K562 (cell line): ENCODE results near the gene CTRL. TPM values are rescaled to one million over a fixed set of nuclear protein-coding genes. Genes with fewer than 3 reads are reported as not detected.

Source experiments
- CREB3L1 ChIP-seq: fragments of 450-650 bp; IDR thresholded peaks from 2 replicates; pipeline ENCODE4 v1.6.1; 2014; ENCODE audit warnings: low read depth, mild to moderate bottlenecking, moderate library complexity, borderline replicate concordance
- EP300 ChIP-seq: IDR thresholded peaks from 2 replicates; pipeline ENCODE4 v1.6.1; 2012; ENCODE audit warnings: low read length, improper control_type of control experiment
- ETV1 ChIP-seq: fragments of 450-650 bp; conservative IDR thresholded peaks from 2 replicates; pipeline ENCODE4 v1.6.1; 2016; ENCODE audit warnings: missing genetic modification characterization, control low read depth, low read depth, missing compliant biosample characterization
- FOXM1 ChIP-seq, 2 experiments: fragments of 450-650 bp in 1 of 2; sonication (generic) in 1 of 2; formaldehyde crosslinking in 1 of 2; IDR thresholded peaks; 2 replicates each; pipeline versions ENCODE4 v1.6.1 to v1.9.0; 2017 to 2022; ENCODE audit warnings: low read depth in 2 of 2, mild to moderate bottlenecking in 2 of 2, missing genetic modification reagents in 1 of 2, moderate library complexity in 1 of 2
- FOXP1 ChIP-seq: sonication (generic); formaldehyde crosslinking; IDR thresholded peaks from 2 replicates; pipeline ENCODE4 v1.8.0; 2022; ENCODE audit warnings: mild to moderate bottlenecking, missing genetic modification reagents
- GABPB1 ChIP-seq: sonication (generic); formaldehyde crosslinking; IDR thresholded peaks from 2 replicates; pipeline ENCODE4 v1.8.0; 2022; ENCODE audit warnings: mild to moderate bottlenecking, missing genetic modification reagents
- HCFC1 ChIP-seq: IDR thresholded peaks from 2 replicates; pipeline ENCODE4 v1.6.1; 2012; ENCODE audit warnings: low read depth, low read length, improper control_type of control experiment
- JUN ChIP-seq, 2 experiments: sonication (generic) in 1 of 2; formaldehyde crosslinking in 1 of 2; IDR thresholded peaks; 2 replicates each; pipeline versions ENCODE4 v1.6.1 to v1.8.0; 2012 to 2022; ENCODE audit warnings: borderline replicate concordance in 2 of 2, mild to moderate bottlenecking in 2 of 2, improper control_type of control experiment in 1 of 2, low read depth in 1 of 2, low read length in 1 of 2, missing genetic modification reagents in 1 of 2
- KDM5B ChIP-seq: fragments of 200-600 bp; sonication (generic); IDR thresholded peaks from 2 replicates; pipeline ENCODE4 v1.6.1; 2012; ENCODE audit warnings: low read depth, mild to moderate bottlenecking, moderate library complexity, low read length, control low read depth, inconsistent platforms; ENCODE audit not compliant: insufficient replicate concordance
- PCBP1 ChIP-seq: fragments of 200-400 bp; formaldehyde crosslinking; IDR thresholded peaks from 2 replicates; pipeline ENCODE4 v1.6.1; 2018; ENCODE audit warnings: mild to moderate bottlenecking, low read depth, low read length; ENCODE audit not compliant: poor library complexity, severe bottlenecking
- PRDM10 ChIP-seq: fragments of 450-650 bp; IDR thresholded peaks from 2 replicates; pipeline ENCODE4 v1.6.1; 2018; ENCODE audit not compliant: partially characterized antibody
- SIN3A ChIP-seq, 2 experiments: fragments of 150-350 bp in 1 of 2; IDR thresholded peaks; 2 replicates each; pipeline ENCODE4 v1.6.1; 2011 to 2016; ENCODE audit warnings: borderline replicate concordance in 2 of 2, low read depth in 2 of 2, low read length in 2 of 2, mild to moderate bottlenecking in 2 of 2, moderate library complexity in 2 of 2; ENCODE audit not compliant: control insufficient read depth in 1 of 2
- SP1 ChIP-seq: sonication (generic); formaldehyde crosslinking; IDR thresholded peaks from 2 replicates; pipeline ENCODE4 v1.8.1; 2022; ENCODE audit warnings: mild to moderate bottlenecking, missing genetic modification reagents
- SP2 ChIP-seq: IDR thresholded peaks from 2 replicates; pipeline ENCODE4 v1.6.1; 2011; ENCODE audit warnings: mild to moderate bottlenecking, low read depth, low read length, moderate library complexity; ENCODE audit not compliant: poor library complexity, severe bottlenecking; ENCODE audit errors: extremely low read depth
- TRIM28 ChIP-seq: fragments of 450-650 bp; IDR thresholded peaks from 2 replicates; pipeline ENCODE4 v1.6.1; 2017
- USF1 ChIP-seq: sonication (generic); formaldehyde crosslinking; IDR thresholded peaks from 2 replicates; pipeline ENCODE4 v1.9.0; 2022; ENCODE audit warnings: mild to moderate bottlenecking, missing genetic modification reagents
- ZNF133 ChIP-seq: fragments of 250-450 bp; sonication (Bioruptor Pico); IDR thresholded peaks from 2 replicates; pipeline ENCODE4 v1.4.0; 2020; ENCODE audit warnings: mild to moderate bottlenecking
- ZNF165 ChIP-seq: fragments of 250-450 bp; sonication (Bioruptor Pico); IDR thresholded peaks from 2 replicates; pipeline ENCODE4 v1.4.0; 2020; ENCODE audit warnings: borderline replicate concordance
- ZNF175 ChIP-seq: fragments of 200-800 bp; sonication (Bioruptor generic); IDR thresholded peaks from 2 replicates; pipeline ENCODE4 v1.6.1; 2016; ENCODE audit warnings: low read depth, mild to moderate bottlenecking, missing genetic modification characterization, missing compliant biosample characterization
- polyA plus RNA-seq, 8 experiments: library from polyadenylated mRNA; depleted of rRNA in 4 of 8; stranded (reverse) in 5 of 8; unstranded in 3 of 8; fragments of >200 nt; fragmentation: Nextera tagmentation in 2 of 8; fragmentation: Illumina TruSeq in 1 of 8; extraction: Ambion mirVana in 2 of 8; extraction: Trizol in 1 of 8; gene quantifications; 2 replicates each; pipeline versions ENCODE4 v1.2.1 to v1.2.3, GENCODE V29; 2011 to 2014; ENCODE audit warnings: inconsistent platforms in 1 of 8, missing spikeins in 1 of 8
- total RNA-seq, 7 experiments: library from RNA; depleted of rRNA in 6 of 7; stranded (reverse); fragments of >200 nt in 6 of 7; fragmentation: Illumina TruSeq in 2 of 7; extraction: Trizol in 2 of 7; gene quantifications; 2 replicates each; pipeline versions ENCODE4 v1.2.1 to v1.2.3, GENCODE V29; 2011 to 2021; ENCODE audit warnings: low replicate concordance in 1 of 7

Gene CTRL
- total and polyA plus RNA-seq, 9 of the 15 experiments (the other 6 are each of a cell fraction or from before 2014, with no cell fraction given), result 1.4 to 5.6 (median 2.5) TPM

GRCh38 chr16:67892899-67893742 is 38.5 kb downstream of the CTRL start, which contains the start of gene PSKH1 (continued):
- TF ChIP-seq SP2, result peak; percentile 39
- peak; percentile 47; the same call in 1 of the 2 replicates for TF ChIP-seq GABPB1 (CRISPR knock-in tag)
- TF ChIP-seq JUN (IDR thresholded peaks at IDR 0.05; ENCODE audit: borderline replicate concordance, low read depth, low read length), result no peak
- peak; percentile 84 for TF ChIP-seq JUN (CRISPR knock-in tag; IDR thresholded peaks at IDR 0.05; ENCODE audit: borderline replicate concordance)
- no peak for TF ChIP-seq ZNF133 (CRISPR knock-in tag)
- no peak for TF ChIP-seq ZNF175 (CRISPR knock-in tag)
- TF ChIP-seq PCBP1, result peak; percentile 49
- TF ChIP-seq KDM5B, result peak; percentile 74
- TF ChIP-seq TRIM28, result no peak
- peak; percentile 73 for TF ChIP-seq HCFC1
- TF ChIP-seq FOXP1 (CRISPR knock-in tag), result peak; percentile 83
- TF ChIP-seq ZNF165 (CRISPR knock-in tag), result 0 out of 2 replicates have a peak, but pooled peaks have one; percentile 75
- peak; percentile 57 for TF ChIP-seq SP1
- no peak for TF ChIP-seq FOXM1 (IDR thresholded peaks at IDR 0.05; ENCODE audit: low read depth)
- TF ChIP-seq FOXM1 (CRISPR knock-in tag; IDR thresholded peaks at IDR 0.05; ENCODE audit: low read depth), result 0 out of 2 replicates have a peak, but pooled peaks have one; percentile 73
- 0 out of 2 replicates have a peak, but pooled peaks have one; percentile 1 for TF ChIP-seq EP300
- no peak for TF ChIP-seq USF1 (CRISPR knock-in tag)
- TF ChIP-seq CREB3L1, result 0 out of 2 replicates have a peak, but pooled peaks have one; percentile 51
- TF ChIP-seq PRDM10, result peak; percentile 26
- no peak for TF ChIP-seq ETV1 (tag)
- peak in 1 of 2 experiments; percentile 51; a peak in 1 of 4 replicates for TF ChIP-seq SIN3A (IDR thresholded peaks at IDR 0.05; ENCODE audit: borderline replicate concordance in 2 of 2, control insufficient read depth in 1 of 2, low read depth in 2 of 2, low read length in 2 of 2)
